GM13976 (cell line): ENCODE measurements around the gene PCGF3.

Experiments used
- DNase-seq: peaks from one replicate; pipeline ENCODE4 v3.0.0; 2012; ENCODE audit warnings: low spot score
- in situ Hi-C: fragments of 300-500 bp; cut with MboI; formaldehyde crosslinking; loops from one replicate; pipeline ENCODE4 v1.12.0; 2022; ENCODE audit warnings: low sequenced_read_pairs, mixed read lengths, inconsistent platforms; ENCODE audit not compliant: unreplicated experiment
- TF ChIP-seq, protein P1 (sequence below): IDR thresholded peaks from 2 replicates; pipeline ENCODE4 v1.5.1; 2012; ENCODE audit warnings: borderline replicate concordance, mild to moderate bottlenecking; ENCODE audit not compliant: insufficient read depth; ENCODE audit errors: extremely low read depth, missing control alignments, control extremely low read depth

PCGF3 gene

DNA sequence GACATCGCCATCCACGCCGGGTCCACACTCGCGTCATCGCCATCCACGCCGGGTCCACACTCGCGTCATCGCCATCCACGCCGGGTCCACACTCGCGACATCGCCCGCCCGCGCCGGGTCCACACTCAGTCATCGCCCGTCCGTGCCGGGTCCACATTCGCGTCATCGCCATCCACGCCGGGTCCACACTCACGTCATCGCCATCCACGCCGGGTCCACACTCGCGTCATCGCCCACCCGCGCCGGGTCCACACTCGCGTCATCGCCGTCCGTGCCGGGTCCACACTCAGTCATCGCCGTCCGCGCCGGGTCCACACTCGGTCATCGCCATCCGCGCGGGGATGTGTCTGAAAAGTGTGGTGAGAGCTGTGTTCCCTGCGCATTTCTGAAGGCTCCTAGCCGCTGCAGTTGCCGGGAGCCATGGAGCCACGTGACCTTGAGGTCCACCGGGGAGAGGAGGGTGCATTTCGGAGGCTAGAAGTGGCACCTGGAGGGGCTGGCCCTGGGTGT is 17.3 kb downstream of the PCGF3 start:
- in situ Hi-C loops, result no loop called here

DNA sequence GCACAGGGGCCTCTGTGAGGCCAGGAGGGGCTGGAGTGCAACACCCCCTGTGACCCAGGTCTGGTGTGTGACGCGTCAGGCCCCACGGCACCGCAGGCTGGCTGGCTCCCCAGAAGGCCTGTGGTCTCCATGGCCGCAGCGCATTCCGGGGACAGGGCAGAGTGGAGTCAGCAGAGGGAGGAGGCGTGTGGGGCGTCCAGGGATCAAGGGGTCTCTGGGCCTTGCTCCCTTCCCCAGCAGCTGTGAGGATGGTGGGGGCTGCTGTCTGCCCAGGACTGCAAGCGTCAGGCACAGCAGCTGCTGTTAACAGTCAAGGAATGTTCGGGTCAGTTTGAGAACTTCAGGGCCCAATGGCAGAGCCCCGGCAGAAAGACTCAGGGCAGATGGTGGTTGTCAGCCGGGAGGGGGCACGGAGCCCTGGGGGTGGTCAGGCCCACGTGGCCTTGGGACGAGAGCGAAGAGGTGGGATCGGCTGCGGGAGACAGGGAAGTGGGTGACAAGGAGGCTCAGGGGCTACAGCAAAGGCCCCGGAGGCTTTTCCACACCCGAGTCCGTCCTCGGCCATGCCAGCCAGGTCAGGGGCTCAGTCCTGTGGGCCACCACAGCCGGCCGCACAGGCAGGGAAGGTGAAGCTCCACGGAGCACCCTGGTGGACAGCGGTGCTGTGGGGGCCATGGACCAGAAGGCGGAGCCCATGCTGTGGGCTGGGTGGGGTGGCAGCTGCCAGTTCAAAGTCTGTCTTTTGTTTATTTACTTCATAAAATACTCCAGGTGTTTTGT is 18.3 kb downstream of the PCGF3 start:
- in situ Hi-C loops, result no loop called here
- no peak for DNase-seq
- TF ChIP-seq, protein P1, sequence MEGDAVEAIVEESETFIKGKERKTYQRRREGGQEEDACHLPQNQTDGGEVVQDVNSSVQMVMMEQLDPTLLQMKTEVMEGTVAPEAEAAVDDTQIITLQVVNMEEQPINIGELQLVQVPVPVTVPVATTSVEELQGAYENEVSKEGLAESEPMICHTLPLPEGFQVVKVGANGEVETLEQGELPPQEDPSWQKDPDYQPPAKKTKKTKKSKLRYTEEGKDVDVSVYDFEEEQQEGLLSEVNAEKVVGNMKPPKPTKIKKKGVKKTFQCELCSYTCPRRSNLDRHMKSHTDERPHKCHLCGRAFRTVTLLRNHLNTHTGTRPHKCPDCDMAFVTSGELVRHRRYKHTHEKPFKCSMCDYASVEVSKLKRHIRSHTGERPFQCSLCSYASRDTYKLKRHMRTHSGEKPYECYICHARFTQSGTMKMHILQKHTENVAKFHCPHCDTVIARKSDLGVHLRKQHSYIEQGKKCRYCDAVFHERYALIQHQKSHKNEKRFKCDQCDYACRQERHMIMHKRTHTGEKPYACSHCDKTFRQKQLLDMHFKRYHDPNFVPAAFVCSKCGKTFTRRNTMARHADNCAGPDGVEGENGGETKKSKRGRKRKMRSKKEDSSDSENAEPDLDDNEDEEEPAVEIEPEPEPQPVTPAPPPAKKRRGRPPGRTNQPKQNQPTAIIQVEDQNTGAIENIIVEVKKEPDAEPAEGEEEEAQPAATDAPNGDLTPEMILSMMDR, result no peak

More for the DNA sequence above, 17.3 kb downstream of the PCGF3 start:
- no peak for DNase-seq
- TF ChIP-seq, protein P1, result no peak

DNA sequence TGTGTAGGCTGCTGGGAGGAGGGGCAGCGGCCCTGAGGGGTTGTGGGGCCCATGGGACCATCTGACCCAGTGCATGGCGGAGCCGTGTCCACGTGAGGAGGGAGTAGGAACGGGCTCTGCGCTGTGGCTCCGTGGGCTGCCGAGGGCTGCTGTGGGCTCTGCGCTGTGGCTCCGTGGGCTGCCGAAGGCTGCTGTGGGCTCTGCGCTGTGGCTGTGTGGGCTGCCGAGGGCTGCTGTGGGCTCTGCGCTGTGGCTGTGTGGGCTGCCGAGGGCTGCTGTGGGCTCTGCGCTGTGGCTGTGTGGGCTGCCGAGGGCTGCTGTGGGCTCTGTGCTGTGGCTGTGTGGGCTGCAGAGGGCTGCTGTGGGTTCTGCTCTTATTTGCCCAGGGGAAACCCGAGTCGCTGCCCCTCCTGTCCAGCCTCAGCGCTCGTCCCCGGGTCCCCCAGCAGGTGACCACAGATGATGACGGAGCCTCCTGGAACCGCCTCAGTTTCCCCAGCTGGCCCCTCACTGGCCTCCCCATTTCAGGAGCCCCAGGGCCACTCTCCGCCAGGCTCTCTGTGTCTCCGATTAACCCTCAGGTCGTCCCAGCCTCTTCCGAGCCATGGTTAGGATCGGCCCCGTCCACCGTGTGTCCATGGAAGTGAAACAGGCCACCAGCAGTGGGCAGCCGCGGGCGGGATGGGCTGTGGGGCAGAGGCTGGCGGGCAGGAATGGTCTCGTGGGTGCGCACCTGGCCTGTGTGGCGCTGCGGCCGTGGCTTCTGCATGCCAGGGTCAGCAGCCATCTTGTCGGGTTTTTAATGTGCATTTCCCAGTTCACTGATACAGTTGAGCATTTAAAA is 20.0 kb downstream of the PCGF3 start:
- TF ChIP-seq, protein P1, result no peak
- in situ Hi-C loops, result no loop called here
- DNase-seq, result no peak

DNA sequence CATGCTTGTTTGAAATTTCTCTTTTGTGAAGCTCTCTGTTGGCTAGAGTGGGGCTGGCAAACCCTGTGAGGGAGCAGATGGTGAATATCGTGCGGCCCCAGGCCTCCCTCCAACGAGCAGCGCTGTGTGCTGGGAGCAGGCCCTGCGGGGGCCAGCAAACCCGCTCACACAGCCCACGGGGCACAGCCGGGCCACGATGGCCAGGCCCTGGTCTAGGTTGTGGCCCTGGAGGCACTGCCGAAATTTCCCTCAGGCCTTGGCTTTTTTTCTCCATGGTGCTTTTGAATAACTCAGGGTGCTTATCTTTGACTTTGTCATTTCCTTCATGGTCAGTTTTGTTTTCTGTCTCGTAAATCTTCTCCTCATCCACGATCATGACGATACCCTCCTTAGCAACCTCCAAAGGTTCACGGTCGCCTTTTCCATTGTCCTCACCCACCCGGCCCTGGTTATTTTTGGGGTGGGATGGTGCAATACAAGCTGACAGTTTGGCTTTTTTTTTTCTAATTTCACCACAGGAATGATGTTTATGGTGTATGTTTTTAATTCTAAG is 20.7 kb downstream of the PCGF3 start:
- no peak for DNase-seq
- in situ Hi-C loops, result no loop called here
- TF ChIP-seq, protein P1, result no peak

DNA sequence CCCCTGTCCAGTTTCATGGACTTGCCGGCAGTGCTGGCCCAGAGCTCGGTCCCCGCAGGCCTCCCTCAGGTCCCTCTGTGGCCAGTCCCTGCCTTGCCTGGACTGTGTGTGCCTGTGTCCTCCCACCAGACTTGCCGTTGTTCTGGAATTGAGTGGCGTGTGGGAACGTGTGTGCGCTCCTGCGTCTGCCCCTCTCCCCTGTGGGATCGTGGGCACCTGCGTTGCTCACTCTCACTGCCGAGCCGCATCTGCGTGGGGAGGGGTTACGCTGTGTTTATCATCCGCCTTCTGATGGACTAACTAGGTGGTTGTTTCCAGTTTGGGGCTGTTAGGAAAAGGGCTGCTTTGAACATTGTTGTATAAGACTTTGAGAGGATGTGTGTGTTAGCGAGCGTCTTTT is 21.2 kb downstream of the PCGF3 start:
- in situ Hi-C loops, result no loop called here
- no peak for DNase-seq
- TF ChIP-seq, protein P1, result no peak

DNA sequence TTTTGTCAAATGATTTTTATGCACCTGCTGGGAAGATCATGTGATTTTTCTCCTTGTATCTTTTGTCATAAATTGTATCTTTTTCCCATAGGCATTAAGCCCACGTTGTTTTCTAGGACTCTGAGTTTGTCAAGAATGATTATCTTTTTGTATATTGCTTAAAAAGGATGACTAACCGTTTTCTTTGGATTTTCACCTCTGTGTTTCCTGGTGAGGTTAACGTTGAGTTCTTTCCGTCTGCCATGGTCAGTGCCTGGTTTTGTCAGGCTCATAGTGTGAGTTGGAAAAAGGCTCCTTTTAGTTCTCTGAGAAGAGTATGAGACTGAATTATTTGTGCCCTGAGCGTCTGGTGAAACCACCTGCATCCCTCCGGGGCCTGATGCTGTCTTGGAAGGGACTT is 21.9 kb downstream of the PCGF3 start:
- in situ Hi-C loops, result no loop called here
- no peak for DNase-seq
- TF ChIP-seq, protein P1, result no peak
